Neural cell (in vitro differentiated cells): Measurements from ENCODE around the gene ANGPTL7. TPM values are rescaled to one million over a fixed set of nuclear protein-coding genes. Genes with fewer than 3 reads are reported as not detected.

Experiments used
- H2AFZ ChIP-seq: fragments of 200-600, 300-800 bp; sonication (generic), shearing (Covaris generic); 2 replicates; pipeline ENCODE4 v1.6.0; 2014; ENCODE audit warnings: low read depth, mild to moderate bottlenecking, antibody characterized with exemption, low read length, moderate library complexity
- H3F3A ChIP-seq: fragments of 200-600 bp; shearing (Covaris generic); 2 replicates; pipeline ENCODE4 v1.6.1; 2016; ENCODE audit warnings: mild to moderate bottlenecking, moderate library complexity, mixed read lengths, antibody characterized with exemption, low read length; ENCODE audit not compliant: insufficient read depth, poor library complexity, severe bottlenecking
- H3K27ac ChIP-seq: fragments of 200-600, 300-800 bp; sonication (generic), shearing (Covaris generic); 2 replicates; pipeline ENCODE4 v1.5.1; 2014; ENCODE audit warnings: mild to moderate bottlenecking, low read length, moderate library complexity
- H3K27me3 ChIP-seq: fragments of 300-800, 200-600 bp; sonication (generic), shearing (Covaris generic); 2 replicates; pipeline ENCODE4 v1.6.0; 2014; ENCODE audit warnings: mild to moderate bottlenecking, low read depth, low read length, moderate library complexity; ENCODE audit not compliant: insufficient read depth
- H3K36me3 ChIP-seq: fragments of 300-800, 200-600 bp; sonication (generic), shearing (Covaris generic); 2 replicates; pipeline ENCODE4 v1.5.1; 2014; ENCODE audit warnings: mild to moderate bottlenecking, antibody characterized with exemption, low read length, moderate library complexity; ENCODE audit not compliant: insufficient read depth
- H3K4me2 ChIP-seq: fragments of 300-800, 200-600 bp; sonication (generic), shearing (Covaris generic); 2 replicates; pipeline ENCODE4 v1.6.0; 2014; ENCODE audit warnings: mild to moderate bottlenecking, low read length
- H3K4me3 ChIP-seq: fragments of 300-800, 200-600 bp; sonication (generic), shearing (Covaris generic); 2 replicates; pipeline ENCODE4 v1.5.1; 2014; ENCODE audit warnings: mild to moderate bottlenecking, low read length, moderate library complexity
- H3K79me2 ChIP-seq: fragments of 200-600 bp; shearing (Covaris generic); replicated peaks from 2 replicates; pipeline ENCODE4 v1.6.0; 2014; ENCODE audit warnings: mild to moderate bottlenecking, low read length, moderate library complexity; ENCODE audit not compliant: insufficient read depth
- H3K9ac ChIP-seq: fragments of 300-800, 200-600 bp; sonication (generic), shearing (Covaris generic); 2 replicates; pipeline ENCODE4 v1.6.1; 2016; ENCODE audit warnings: mild to moderate bottlenecking, low read length, mixed read lengths
- H3K9me2 ChIP-seq: fragments of 200-600 bp; shearing (Covaris generic); 2 replicates; pipeline ENCODE4 v1.6.1; 2016; ENCODE audit warnings: mild to moderate bottlenecking, low read length, mixed read lengths; ENCODE audit not compliant: insufficient read depth
- H3K9me3 ChIP-seq: fragments of 200-600, 300-800 bp; sonication (generic), shearing (Covaris generic); 2 replicates; pipeline ENCODE4 v1.6.1; 2016; ENCODE audit warnings: mild to moderate bottlenecking, mixed run types, low read length, moderate library complexity, mixed read lengths
- H4K20me1 ChIP-seq: fragments of 200-600 bp; shearing (Covaris generic); 2 replicates; pipeline ENCODE4 v1.6.1; 2016; ENCODE audit warnings: mild to moderate bottlenecking, mixed run types; ENCODE audit not compliant: insufficient read depth
- EP300 ChIP-seq: fragments of 450-650 bp; conservative IDR thresholded peaks from 2 replicates; pipeline ENCODE4 v1.6.1; 2014; ENCODE audit warnings: antibody characterized with exemption, mild to moderate bottlenecking, moderate library complexity; ENCODE audit not compliant: poor library complexity, severe bottlenecking
- EZH2 ChIP-seq: fragments of 200-600, 300-800 bp; shearing (Covaris generic), sonication (generic); IDR thresholded peaks from 2 replicates; pipeline ENCODE4 v1.6.1; 2014; ENCODE audit warnings: antibody characterized with exemption, low read length, borderline replicate concordance, mild to moderate bottlenecking; ENCODE audit not compliant: insufficient read depth, poor library complexity, severe bottlenecking
- MXI1 ChIP-seq: fragments of 450-650 bp; conservative IDR thresholded peaks from 2 replicates; pipeline ENCODE4 v1.6.1; 2014; ENCODE audit warnings: antibody characterized with exemption, mild to moderate bottlenecking; ENCODE audit not compliant: poor library complexity, severe bottlenecking
- POLR2AphosphoS5 ChIP-seq: IDR thresholded peaks from 2 replicates; pipeline ENCODE4 v1.6.1; 2012
- RAD21 ChIP-seq: fragments of 450-650 bp; conservative IDR thresholded peaks from 2 replicates; pipeline ENCODE4 v1.6.1; 2014; ENCODE audit warnings: antibody characterized with exemption, mild to moderate bottlenecking, moderate library complexity
- SMC3 ChIP-seq: fragments of 450-650 bp; conservative IDR thresholded peaks from 2 replicates; pipeline ENCODE4 v1.6.1; 2014; ENCODE audit warnings: antibody characterized with exemption, mild to moderate bottlenecking, moderate library complexity; ENCODE audit not compliant: poor library complexity
- TAF1 ChIP-seq: IDR thresholded peaks from 2 replicates; pipeline ENCODE4 v1.6.1; 2012; ENCODE audit warnings: low read depth
- polyA plus RNA-seq: library from polyadenylated mRNA; depleted of rRNA; stranded (reverse); fragments of >200 nt; gene quantifications from 2 replicates; pipeline ENCODE4 v1.2.3, GENCODE V29; 2014
- TF ChIP-seq, protein P1 (sequence below): fragments of 450-650 bp; IDR thresholded peaks from 2 replicates; pipeline ENCODE4 v1.5.1; 2014; ENCODE audit warnings: antibody characterized with exemption, mild to moderate bottlenecking, moderate library complexity; ENCODE audit not compliant: poor library complexity, severe bottlenecking
- TF ChIP-seq, protein P2 (sequence below): IDR thresholded peaks from 2 replicates; pipeline ENCODE4 v1.6.1; 2012; ENCODE audit warnings: borderline replicate concordance

ANGPTL7 gene
- polyA plus RNA-seq, 1 donor from 2014 or later, result not detected

DNA sequence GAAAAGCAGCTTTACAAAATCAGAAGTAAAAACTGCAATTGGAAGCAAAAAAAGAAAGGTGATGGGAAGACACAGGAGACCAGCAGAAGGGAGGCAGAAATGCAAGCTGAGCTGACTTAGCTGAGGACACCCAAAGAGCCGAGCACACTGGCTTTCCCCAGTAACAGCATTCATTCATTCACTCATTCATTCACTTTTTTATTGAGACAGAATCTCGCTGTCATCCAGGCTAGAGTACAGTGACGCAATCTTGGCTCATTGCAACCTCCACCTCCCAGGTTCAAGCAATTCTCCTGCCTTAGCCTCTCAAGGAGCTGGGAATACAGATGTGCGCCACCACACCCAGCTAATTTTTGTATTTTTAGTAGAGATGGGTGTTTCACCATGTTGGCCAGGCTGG lies 8.2 kb downstream of the ANGPTL7 start:
- Histone ChIP-seq H3K79me2 (no peaks in the 10 kb centered on the region), H3K36me3 (peaks cover 11% of the 10 kb centered on the region), H3K4me2 (no peak overlapping the region), H3K9ac (no peak overlapping the region), H3K27ac (no peak overlapping the region), H3K9me2 (no peaks in the 10 kb centered on the region), H3K4me3 (no peak overlapping the region), H3F3A (no peaks in the 10 kb centered on the region), H3K9me3 (no peaks in the 10 kb centered on the region), H4K20me1 (no peaks in the 10 kb centered on the region), H2AFZ (no peak overlapping the region), H3K27me3 (no peaks in the 10 kb centered on the region)
- TF ChIP-seq SMC3 (no peak), EP300 (no peak), MXI1 (no peak), RAD21 (no peak), POLR2AphosphoS5 (no peak), EZH2 (no peak), TAF1 (no peak)
- TF ChIP-seq, protein P1, sequence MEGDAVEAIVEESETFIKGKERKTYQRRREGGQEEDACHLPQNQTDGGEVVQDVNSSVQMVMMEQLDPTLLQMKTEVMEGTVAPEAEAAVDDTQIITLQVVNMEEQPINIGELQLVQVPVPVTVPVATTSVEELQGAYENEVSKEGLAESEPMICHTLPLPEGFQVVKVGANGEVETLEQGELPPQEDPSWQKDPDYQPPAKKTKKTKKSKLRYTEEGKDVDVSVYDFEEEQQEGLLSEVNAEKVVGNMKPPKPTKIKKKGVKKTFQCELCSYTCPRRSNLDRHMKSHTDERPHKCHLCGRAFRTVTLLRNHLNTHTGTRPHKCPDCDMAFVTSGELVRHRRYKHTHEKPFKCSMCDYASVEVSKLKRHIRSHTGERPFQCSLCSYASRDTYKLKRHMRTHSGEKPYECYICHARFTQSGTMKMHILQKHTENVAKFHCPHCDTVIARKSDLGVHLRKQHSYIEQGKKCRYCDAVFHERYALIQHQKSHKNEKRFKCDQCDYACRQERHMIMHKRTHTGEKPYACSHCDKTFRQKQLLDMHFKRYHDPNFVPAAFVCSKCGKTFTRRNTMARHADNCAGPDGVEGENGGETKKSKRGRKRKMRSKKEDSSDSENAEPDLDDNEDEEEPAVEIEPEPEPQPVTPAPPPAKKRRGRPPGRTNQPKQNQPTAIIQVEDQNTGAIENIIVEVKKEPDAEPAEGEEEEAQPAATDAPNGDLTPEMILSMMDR, result no peak
- TF ChIP-seq, protein P2, sequence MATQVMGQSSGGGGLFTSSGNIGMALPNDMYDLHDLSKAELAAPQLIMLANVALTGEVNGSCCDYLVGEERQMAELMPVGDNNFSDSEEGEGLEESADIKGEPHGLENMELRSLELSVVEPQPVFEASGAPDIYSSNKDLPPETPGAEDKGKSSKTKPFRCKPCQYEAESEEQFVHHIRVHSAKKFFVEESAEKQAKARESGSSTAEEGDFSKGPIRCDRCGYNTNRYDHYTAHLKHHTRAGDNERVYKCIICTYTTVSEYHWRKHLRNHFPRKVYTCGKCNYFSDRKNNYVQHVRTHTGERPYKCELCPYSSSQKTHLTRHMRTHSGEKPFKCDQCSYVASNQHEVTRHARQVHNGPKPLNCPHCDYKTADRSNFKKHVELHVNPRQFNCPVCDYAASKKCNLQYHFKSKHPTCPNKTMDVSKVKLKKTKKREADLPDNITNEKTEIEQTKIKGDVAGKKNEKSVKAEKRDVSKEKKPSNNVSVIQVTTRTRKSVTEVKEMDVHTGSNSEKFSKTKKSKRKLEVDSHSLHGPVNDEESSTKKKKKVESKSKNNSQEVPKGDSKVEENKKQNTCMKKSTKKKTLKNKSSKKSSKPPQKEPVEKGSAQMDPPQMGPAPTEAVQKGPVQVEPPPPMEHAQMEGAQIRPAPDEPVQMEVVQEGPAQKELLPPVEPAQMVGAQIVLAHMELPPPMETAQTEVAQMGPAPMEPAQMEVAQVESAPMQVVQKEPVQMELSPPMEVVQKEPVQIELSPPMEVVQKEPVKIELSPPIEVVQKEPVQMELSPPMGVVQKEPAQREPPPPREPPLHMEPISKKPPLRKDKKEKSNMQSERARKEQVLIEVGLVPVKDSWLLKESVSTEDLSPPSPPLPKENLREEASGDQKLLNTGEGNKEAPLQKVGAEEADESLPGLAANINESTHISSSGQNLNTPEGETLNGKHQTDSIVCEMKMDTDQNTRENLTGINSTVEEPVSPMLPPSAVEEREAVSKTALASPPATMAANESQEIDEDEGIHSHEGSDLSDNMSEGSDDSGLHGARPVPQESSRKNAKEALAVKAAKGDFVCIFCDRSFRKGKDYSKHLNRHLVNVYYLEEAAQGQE, result no peak

DNA sequence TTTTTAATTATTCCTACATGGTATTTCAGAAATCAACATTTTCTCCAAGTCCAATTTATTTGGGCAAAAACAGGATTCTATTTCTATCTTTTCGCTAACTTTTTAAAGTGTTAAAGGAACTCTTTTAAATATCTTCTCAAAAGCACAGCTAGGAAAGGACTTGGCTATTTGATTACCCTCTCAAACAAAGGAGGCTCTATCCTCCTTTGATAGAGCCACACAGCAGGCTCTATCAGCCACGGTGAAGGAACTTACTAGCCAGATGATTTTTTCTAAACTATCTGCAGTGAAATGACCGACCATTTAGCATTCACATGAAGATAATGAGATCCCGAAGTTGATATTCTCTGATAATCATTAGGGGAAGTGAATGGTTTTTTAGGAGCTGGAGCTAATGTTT lies 9.1 kb downstream of the ANGPTL7 start:
- no peaks in the 10 kb centered on the region for H3K9me2 ChIP-seq
- TF ChIP-seq, protein P1, result no peak
- TF ChIP-seq, protein P2, result no peak
- TF ChIP-seq EP300 (no peak), MXI1 (no peak), POLR2AphosphoS5 (no peak), SMC3 (no peak), RAD21 (no peak), TAF1 (no peak), EZH2 (no peak)
- H3K9me3 ChIP-seq, result no peaks in the 10 kb centered on the region
- no peaks in the 10 kb centered on the region for H3K79me2 ChIP-seq
- H3K36me3 ChIP-seq, result peaks cover 11% of the 10 kb centered on the region
- no peaks in the 10 kb centered on the region for H3K27me3 ChIP-seq
- H3F3A ChIP-seq, result no peaks in the 10 kb centered on the region
- H3K27ac ChIP-seq, result no peak overlapping the region
- H3K4me3 ChIP-seq, result no peak overlapping the region
- H3K9ac ChIP-seq, result no peak overlapping the region
- no peak overlapping the region for H3K4me2 ChIP-seq
- no peaks in the 10 kb centered on the region for H4K20me1 ChIP-seq
- no peak overlapping the region for H2AFZ ChIP-seq
